Measurements from ENCODE around the gene ARMC2. TPM values are rescaled to one million over a fixed set of nuclear protein-coding genes. Genes with fewer than 3 reads are reported as not detected.

The ARMC2 gene
- total RNA-seq, 2 donors from 2014 or later, result 1.9 to 2.5 TPM

DNA sequence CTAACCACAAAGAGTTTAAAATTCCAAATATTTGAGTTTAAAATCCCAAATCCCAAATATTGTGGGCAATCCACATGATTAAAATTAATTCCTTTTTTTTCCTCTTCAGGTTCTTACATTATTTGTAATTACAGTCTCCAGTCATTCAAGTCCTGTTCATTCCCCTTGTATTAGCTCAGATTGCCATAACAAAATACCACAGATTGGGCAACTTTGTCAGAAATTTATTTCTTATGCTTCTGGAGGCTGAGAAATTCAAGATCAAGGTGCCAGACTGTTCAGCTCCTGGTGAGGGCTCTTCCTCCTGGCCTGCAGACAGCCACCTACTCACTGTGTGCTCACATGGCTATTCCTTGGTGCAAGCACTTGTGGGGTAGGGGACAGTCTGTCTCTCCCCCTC, 105.5 kb downstream of the ARMC2 start:
- H3K27me3 ChIP-seq, result no peaks in the 10 kb centered on the region
- intact Hi-C loops (cut with DNase I), result no loop called here
- no peaks in the 10 kb centered on the region for H3K36me3 ChIP-seq
- H3K4me3 ChIP-seq, result no peak overlapping the region
- TF ChIP-seq, protein P1, sequence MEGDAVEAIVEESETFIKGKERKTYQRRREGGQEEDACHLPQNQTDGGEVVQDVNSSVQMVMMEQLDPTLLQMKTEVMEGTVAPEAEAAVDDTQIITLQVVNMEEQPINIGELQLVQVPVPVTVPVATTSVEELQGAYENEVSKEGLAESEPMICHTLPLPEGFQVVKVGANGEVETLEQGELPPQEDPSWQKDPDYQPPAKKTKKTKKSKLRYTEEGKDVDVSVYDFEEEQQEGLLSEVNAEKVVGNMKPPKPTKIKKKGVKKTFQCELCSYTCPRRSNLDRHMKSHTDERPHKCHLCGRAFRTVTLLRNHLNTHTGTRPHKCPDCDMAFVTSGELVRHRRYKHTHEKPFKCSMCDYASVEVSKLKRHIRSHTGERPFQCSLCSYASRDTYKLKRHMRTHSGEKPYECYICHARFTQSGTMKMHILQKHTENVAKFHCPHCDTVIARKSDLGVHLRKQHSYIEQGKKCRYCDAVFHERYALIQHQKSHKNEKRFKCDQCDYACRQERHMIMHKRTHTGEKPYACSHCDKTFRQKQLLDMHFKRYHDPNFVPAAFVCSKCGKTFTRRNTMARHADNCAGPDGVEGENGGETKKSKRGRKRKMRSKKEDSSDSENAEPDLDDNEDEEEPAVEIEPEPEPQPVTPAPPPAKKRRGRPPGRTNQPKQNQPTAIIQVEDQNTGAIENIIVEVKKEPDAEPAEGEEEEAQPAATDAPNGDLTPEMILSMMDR (IDR thresholded peaks at IDR 0.05), result no peak
- no peak overlapping the region for H3K27ac ChIP-seq
- no peaks in the 10 kb centered on the region for H3K9me3 ChIP-seq
- DNase-seq, result no peak
- H3K9ac ChIP-seq (ENCODE audit: low read depth in 2 of 2, low read length in 2 of 2), result no peak overlapping the region
- no peaks in the 10 kb centered on the region for H3K4me1 ChIP-seq

DNA sequence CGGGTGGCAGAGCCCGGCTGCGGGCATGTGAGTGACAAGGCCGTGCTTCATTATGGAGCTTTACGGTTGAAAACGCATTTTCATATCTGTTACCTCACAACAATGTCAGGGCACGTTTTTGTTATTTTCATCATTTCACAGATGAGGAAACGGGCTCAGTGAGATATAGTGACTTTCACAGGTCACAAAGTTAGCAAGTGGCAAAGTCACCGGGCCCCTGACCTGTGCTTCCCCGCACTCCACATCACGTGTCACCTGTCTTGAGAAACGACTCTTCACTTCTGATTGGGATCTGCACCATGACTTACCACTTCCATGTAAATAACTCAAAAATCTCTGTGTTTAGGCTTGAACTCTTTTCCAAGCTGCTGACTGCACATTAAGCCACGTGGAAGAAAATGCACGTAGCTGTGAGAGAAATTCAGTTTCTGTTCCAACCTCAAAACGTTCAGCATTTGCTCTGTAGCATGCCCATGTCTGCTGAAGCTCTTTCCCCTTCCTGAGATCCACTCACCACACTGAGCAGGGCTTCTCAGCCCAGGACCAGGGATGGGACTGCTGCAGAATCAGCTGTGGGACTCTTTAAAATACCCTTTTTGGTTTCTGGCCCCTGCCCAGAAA, 107.2 kb downstream of the ARMC2 start:
- DNase-seq, result no peak
- TF ChIP-seq, protein P1 (IDR thresholded peaks at IDR 0.05), result no peak
- Histone ChIP-seq H3K27me3 (no peaks in the 10 kb centered on the region), H3K4me3 (no peak overlapping the region), H3K27ac (no peak overlapping the region), H3K4me1 (no peaks in the 10 kb centered on the region), H3K9me3 (no peaks in the 10 kb centered on the region), H3K9ac (ENCODE audit: low read depth in 2 of 2, low read length in 2 of 2) (no peak overlapping the region), H3K36me3 (no peaks in the 10 kb centered on the region)
- intact Hi-C loops (cut with DNase I), result no loop called here

DNA sequence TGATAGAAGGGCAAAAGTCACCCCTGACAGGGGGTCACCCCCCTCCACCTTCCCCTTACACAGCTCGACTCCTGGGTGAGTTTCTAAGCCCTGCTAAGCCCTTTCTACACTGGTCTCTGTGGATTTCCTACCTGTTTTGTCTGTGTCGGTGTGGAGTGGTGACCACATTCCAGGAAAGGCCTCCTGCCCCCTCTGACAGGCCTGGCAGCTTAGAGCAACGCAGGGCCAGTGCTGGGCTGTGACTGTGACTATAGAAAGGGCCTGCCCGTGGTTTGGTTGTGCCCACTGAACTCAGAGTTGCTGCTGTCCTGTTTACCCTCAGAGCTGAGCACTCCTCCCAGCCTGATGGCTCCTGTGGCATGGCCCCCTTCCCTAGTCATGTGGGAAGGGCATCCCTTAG, 109.0 kb downstream of the ARMC2 start:
- intact Hi-C loops (cut with DNase I), result no loop called here
- Histone ChIP-seq H3K36me3 (no peaks in the 10 kb centered on the region), H3K4me3 (no peak overlapping the region), H3K27ac (no peak overlapping the region), H3K9ac (ENCODE audit: low read depth in 2 of 2, low read length in 2 of 2) (no peak overlapping the region), H3K27me3 (no peaks in the 10 kb centered on the region), H3K9me3 (no peaks in the 10 kb centered on the region), H3K4me1 (no peaks in the 10 kb centered on the region)
- no peak for DNase-seq
- TF ChIP-seq, protein P1 (IDR thresholded peaks at IDR 0.05), result no peak

DNA sequence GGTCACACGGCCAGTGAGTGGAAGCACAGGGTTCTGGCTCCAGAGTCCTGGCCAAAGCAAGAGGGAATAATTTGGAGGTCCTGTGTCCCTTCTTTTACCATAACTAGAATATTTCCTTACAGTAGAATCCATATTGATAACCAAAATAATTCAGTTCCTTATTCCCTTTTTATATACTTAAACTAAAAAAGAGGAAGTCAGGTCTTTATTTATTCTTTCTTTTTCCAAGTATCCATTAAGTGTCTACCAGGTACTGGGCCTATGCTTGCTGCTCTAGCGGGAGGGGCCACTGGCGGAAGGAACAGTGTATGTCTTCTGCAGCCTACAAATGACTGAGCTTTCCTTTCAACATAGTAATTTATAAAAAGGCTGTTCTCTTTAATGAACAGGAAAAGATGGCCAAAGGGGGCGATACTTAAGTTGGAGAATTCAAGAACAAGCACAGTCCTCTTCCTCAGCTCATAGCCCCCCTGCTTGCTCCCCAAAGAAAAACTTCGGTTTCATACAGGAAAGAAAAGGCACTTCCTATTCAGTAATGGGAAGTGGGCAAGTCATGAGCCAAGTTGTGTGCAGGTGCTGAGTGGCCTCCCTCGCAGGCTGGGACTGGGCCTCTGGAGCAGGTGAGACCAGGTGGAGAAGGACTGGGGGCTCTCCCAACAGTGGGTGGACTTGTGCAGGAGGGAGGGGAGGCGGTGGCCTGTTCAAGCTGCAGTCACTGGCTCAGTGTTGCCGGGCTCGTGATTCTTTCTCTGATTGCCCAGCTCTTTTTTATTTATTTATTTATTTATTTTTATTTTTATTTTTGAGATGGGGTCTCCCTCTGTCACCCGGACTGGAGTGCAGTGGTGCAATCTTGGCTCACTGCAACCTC, 110.9 kb downstream of the ARMC2 start:
- H3K4me3 ChIP-seq, result no peak overlapping the region
- H3K36me3 ChIP-seq, result no peaks in the 10 kb centered on the region
- no peak overlapping the region for H3K9ac ChIP-seq (ENCODE audit: low read depth in 2 of 2, low read length in 2 of 2)
- no peak for DNase-seq
- intact Hi-C loops (cut with DNase I), result no loop called here
- H3K4me1 ChIP-seq, result no peaks in the 10 kb centered on the region
- TF ChIP-seq, protein P1 (IDR thresholded peaks at IDR 0.05), result no peak
- H3K27ac ChIP-seq, result no peak overlapping the region
- no peaks in the 10 kb centered on the region for H3K9me3 ChIP-seq
- H3K27me3 ChIP-seq, result no peaks in the 10 kb centered on the region

DNA sequence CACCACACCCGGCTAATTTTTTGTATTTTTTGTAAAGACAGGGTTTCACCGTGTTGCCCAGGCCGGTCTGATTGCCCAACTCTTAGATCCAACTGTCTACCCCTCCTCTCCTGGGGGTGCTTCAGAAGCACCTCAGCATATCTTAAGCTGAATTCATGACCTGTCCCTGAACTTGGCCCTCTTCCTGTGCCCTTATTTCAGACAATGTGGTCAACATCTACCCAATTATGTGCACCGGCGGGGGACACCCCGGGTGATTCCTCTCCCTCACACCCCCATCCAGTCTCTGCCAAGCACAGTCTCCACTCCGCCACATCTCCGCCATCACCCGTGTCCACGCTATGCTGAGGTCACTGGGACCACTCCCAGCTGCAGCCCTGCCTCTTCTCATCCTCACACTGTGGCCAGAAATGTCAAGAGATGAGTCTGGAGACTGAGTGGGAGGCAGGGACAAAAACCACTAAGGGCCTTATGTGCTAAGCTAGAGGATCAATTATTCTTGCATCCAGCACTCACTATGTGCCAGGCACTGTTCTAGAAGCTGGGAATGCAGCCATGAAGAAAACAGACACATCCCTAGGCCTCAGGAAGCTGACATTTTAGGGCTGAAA, 111.9 kb downstream of the ARMC2 start:
- H3K27ac ChIP-seq, result no peak overlapping the region
- intact Hi-C loops (cut with DNase I), result no loop called here

More for the DNA sequence above, 111.9 kb downstream of the ARMC2 start:
- TF ChIP-seq, protein P1 (IDR thresholded peaks at IDR 0.05), result no peak
- Histone ChIP-seq H3K4me1 (no peaks in the 10 kb centered on the region), H3K4me3 (no peak overlapping the region), H3K36me3 (no peaks in the 10 kb centered on the region), H3K9ac (ENCODE audit: low read depth in 2 of 2, low read length in 2 of 2) (no peak overlapping the region), H3K27me3 (no peaks in the 10 kb centered on the region), H3K9me3 (no peaks in the 10 kb centered on the region)
- no peak for DNase-seq

Data from colonic mucosa (tissue), 4 donors.